Measurements from ENCODE around the gene PIGQ. TPM values are rescaled to one million over a fixed set of nuclear protein-coding genes. Genes with fewer than 3 reads are reported as not detected.
"Not testable (repeated sequence)": the region's sequence is repeated elsewhere in the genome, so short reads cannot be mapped to it uniquely, and the experiment has no call there.

The PIGQ gene
- total RNA-seq, 1 experiment from 2014 or later, result 83.5 TPM

DNA sequence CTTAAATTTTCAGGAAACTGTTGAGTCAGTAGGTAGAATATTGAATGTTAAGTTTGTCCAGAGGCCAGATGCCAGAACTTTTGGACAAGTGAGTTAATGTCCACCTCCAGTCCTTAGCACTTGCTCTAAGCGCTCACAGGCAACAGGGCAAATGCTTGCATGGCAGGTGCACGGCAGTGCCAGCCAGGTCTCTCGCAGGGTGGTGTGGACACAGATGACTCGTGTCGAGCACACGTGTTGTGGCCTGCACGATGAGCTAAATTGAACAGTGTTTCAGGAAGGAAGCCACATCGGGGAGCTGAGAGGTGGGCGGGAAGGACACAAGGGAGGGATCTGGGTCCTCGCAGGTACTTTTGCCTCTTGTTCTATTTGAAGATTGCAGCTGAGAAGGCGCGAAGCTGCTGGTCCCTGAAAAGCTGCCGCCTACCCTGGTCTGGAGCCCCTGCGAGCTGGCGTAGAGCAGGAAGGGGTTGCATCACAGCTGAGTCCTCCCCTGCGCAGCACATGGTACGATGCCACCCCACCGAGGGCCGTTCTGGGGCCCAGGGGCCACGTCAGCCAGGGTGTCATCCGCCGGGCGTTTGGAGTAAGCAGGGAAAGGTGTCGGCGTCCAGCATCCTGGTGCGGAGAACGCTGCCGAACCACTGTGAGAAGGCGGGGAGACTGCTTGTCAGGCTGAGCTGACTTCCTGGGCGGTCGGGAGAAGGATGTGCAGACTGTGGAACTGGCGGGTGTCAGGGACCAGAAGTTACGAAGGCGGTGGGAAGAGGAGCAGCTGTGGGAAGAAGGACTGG lies 26.4 kb downstream of the PIGQ start:
- Histone ChIP-seq H3K36me3 (ENCODE audit: control insufficient read depth, insufficient read depth, low read length) (no peaks in the 10 kb centered on the region), H3K4me1 (ENCODE audit: control insufficient read depth, insufficient read depth, low read length) (peaks cover 26% of the 10 kb centered on the region), H3K9me3 (ENCODE audit: control insufficient read depth, insufficient read depth, low read depth, low read length) (no peaks in the 10 kb centered on the region), H3K4me3 (ENCODE audit: low read depth in 2 of 2, low read length in 2 of 2) (no peak overlapping the region), H3K27me3 (ENCODE audit: control insufficient read depth, insufficient read depth, low read length) (no peaks in the 10 kb centered on the region), H3K27ac (ENCODE audit: low read length) (no peak overlapping the region)
- intact Hi-C loops (cut with micrococcal nuclease; ENCODE audit: unreplicated experiment) (no loop called here), in situ Hi-C loops (cut with HindIII; ENCODE audit: low pct_unique_long_range_greater_than_20kb, low sequenced_read_pairs) (no loop called here)
- BruUV-seq (replicated peaks), result TSS peak; percentile 34
- ChIA-PET POLR2A (no interaction called here), CTCF (interaction anchor here (0.6 kb wide), 1 partner anchor 13 kb away, joined by 5 read pairs; no protein-coding TSS in a partner anchor)
- no peak for ATAC-seq
- no peak for DNase-seq (ENCODE audit: low read depth, low spot score)
- TF ChIP-seq POLR2AphosphoS5 (IDR thresholded peaks at IDR 0.05; ENCODE audit: low read depth, low read length), result no peak
- TF ChIP-seq, protein P1, sequence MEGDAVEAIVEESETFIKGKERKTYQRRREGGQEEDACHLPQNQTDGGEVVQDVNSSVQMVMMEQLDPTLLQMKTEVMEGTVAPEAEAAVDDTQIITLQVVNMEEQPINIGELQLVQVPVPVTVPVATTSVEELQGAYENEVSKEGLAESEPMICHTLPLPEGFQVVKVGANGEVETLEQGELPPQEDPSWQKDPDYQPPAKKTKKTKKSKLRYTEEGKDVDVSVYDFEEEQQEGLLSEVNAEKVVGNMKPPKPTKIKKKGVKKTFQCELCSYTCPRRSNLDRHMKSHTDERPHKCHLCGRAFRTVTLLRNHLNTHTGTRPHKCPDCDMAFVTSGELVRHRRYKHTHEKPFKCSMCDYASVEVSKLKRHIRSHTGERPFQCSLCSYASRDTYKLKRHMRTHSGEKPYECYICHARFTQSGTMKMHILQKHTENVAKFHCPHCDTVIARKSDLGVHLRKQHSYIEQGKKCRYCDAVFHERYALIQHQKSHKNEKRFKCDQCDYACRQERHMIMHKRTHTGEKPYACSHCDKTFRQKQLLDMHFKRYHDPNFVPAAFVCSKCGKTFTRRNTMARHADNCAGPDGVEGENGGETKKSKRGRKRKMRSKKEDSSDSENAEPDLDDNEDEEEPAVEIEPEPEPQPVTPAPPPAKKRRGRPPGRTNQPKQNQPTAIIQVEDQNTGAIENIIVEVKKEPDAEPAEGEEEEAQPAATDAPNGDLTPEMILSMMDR (IDR thresholded peaks at IDR 0.05), result no peak
- TF ChIP-seq, protein P2, sequence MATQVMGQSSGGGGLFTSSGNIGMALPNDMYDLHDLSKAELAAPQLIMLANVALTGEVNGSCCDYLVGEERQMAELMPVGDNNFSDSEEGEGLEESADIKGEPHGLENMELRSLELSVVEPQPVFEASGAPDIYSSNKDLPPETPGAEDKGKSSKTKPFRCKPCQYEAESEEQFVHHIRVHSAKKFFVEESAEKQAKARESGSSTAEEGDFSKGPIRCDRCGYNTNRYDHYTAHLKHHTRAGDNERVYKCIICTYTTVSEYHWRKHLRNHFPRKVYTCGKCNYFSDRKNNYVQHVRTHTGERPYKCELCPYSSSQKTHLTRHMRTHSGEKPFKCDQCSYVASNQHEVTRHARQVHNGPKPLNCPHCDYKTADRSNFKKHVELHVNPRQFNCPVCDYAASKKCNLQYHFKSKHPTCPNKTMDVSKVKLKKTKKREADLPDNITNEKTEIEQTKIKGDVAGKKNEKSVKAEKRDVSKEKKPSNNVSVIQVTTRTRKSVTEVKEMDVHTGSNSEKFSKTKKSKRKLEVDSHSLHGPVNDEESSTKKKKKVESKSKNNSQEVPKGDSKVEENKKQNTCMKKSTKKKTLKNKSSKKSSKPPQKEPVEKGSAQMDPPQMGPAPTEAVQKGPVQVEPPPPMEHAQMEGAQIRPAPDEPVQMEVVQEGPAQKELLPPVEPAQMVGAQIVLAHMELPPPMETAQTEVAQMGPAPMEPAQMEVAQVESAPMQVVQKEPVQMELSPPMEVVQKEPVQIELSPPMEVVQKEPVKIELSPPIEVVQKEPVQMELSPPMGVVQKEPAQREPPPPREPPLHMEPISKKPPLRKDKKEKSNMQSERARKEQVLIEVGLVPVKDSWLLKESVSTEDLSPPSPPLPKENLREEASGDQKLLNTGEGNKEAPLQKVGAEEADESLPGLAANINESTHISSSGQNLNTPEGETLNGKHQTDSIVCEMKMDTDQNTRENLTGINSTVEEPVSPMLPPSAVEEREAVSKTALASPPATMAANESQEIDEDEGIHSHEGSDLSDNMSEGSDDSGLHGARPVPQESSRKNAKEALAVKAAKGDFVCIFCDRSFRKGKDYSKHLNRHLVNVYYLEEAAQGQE (IDR thresholded peaks at IDR 0.05; ENCODE audit: insufficient read depth in 1 of 2, low read depth in 2 of 2, low read length in 1 of 2), result no peak
- no peak for TF ChIP-seq SIN3A (IDR thresholded peaks at IDR 0.05; ENCODE audit: borderline replicate concordance, insufficient read depth, low read depth, low read length)
- TF ChIP-seq TCF7L2 (IDR thresholded peaks at IDR 0.05; ENCODE audit: low read depth, low read length), result no peak

DNA sequence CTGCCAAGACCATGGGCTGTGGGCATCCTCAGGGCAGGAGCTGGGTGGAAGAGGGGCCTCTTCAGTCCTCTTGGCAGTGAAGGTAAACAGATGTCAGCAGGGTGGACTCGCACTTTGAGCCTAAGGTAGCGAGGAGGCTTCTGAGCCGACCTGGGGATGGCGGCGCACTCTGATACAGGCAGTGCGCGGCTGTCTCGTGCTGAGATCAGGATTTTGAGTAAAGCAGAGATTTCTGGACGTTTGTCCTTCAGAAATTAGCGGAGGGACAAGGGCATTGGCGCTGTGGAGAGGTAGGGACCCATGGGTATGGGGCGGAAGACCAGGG lies 26.9 kb downstream of the PIGQ start:
- Histone ChIP-seq H3K4me3 (ENCODE audit: low read depth in 2 of 2, low read length in 2 of 2) (no peak overlapping the region), H3K9me3 (ENCODE audit: control insufficient read depth, insufficient read depth, low read depth, low read length) (no peaks in the 10 kb centered on the region), H3K27ac (ENCODE audit: low read length) (no peak overlapping the region), H3K4me1 (ENCODE audit: control insufficient read depth, insufficient read depth, low read length) (peaks cover 26% of the 10 kb centered on the region), H3K36me3 (ENCODE audit: control insufficient read depth, insufficient read depth, low read length) (no peaks in the 10 kb centered on the region), H3K27me3 (ENCODE audit: control insufficient read depth, insufficient read depth, low read length) (no peaks in the 10 kb centered on the region)
- TF ChIP-seq, protein P2 (IDR thresholded peaks at IDR 0.05; ENCODE audit: insufficient read depth in 1 of 2, low read depth in 2 of 2, low read length in 1 of 2), result no peak
- TF ChIP-seq SIN3A (IDR thresholded peaks at IDR 0.05; ENCODE audit: borderline replicate concordance, insufficient read depth, low read depth, low read length) (no peak), TCF7L2 (IDR thresholded peaks at IDR 0.05; ENCODE audit: low read depth, low read length) (no peak), POLR2AphosphoS5 (IDR thresholded peaks at IDR 0.05; ENCODE audit: low read depth, low read length) (no peak)
- TF ChIP-seq, protein P1 (IDR thresholded peaks at IDR 0.05), result no peak
- in situ Hi-C loops (cut with HindIII; ENCODE audit: low pct_unique_long_range_greater_than_20kb, low sequenced_read_pairs), result no loop called here
- BruUV-seq (replicated peaks), result no TSS peak
- ChIA-PET POLR2A (no interaction called here), CTCF (interaction anchor here (0.6 kb wide), 1 partner anchor 14 kb away, joined by 5 read pairs; no protein-coding TSS in a partner anchor)
- no peak for ATAC-seq
- no peak for DNase-seq (ENCODE audit: low read depth, low spot score)
- intact Hi-C loops (cut with micrococcal nuclease; ENCODE audit: unreplicated experiment), result no loop called here

DNA sequence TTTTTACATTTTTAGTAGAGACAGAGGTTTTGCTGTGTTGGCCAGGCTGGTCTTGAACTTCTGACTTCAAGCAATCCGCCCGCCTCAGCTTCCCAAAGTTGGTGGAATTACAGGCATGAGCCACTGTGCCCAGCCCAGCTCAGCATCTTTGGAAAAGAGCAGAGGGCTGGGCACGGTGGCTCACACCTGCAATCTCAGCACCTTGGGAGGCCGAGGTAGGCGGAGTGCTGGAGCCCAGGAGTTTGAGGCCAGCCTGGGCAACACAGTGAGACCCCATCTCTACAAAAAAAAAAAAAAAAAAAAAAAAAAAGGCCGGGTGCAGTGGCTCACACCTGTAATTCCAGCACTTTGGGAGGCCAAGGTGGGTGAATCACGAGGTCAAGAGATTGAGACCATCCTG lies 27.9 kb downstream of the PIGQ start:
- BruUV-seq (replicated peaks); H3K9me3 ChIP-seq (ENCODE audit: control insufficient read depth, insufficient read depth, low read depth, low read length); DNase-seq (ENCODE audit: low read depth, low spot score); H3K4me3 ChIP-seq (ENCODE audit: low read depth in 2 of 2, low read length in 2 of 2); in situ Hi-C loops (cut with HindIII; ENCODE audit: low pct_unique_long_range_greater_than_20kb, low sequenced_read_pairs); intact Hi-C loops (cut with micrococcal nuclease; ENCODE audit: unreplicated experiment); H3K36me3 ChIP-seq (ENCODE audit: control insufficient read depth, insufficient read depth, low read length); POLR2A ChIA-PET; ATAC-seq; H3K27ac ChIP-seq (ENCODE audit: low read length); H3K27me3 ChIP-seq (ENCODE audit: control insufficient read depth, insufficient read depth, low read length); CTCF ChIA-PET: not testable (repeated sequence)
- peaks cover 17% of the 10 kb centered on the region for H3K4me1 ChIP-seq (ENCODE audit: control insufficient read depth, insufficient read depth, low read length)
